Measurements from ENCODE around the gene DPYD.

GRCh38 chr1:97740891-97741290, 179.9 kb downstream of the DPYD start:
- TF ChIP-seq ZNF274 (IDR thresholded peaks at IDR 0.05; ENCODE audit: low read depth, low read length) (no peak), YY1 (IDR thresholded peaks at IDR 0.05; ENCODE audit: insufficient read depth, insufficient read length) (no peak), SUZ12 (IDR thresholded peaks at IDR 0.05; ENCODE audit: extremely low read depth, insufficient read depth, insufficient read length) (no peak)
